K562 (cell line): ENCODE results near the gene UNC45A. TPM values are rescaled to one million over a fixed set of nuclear protein-coding genes. Genes with fewer than 3 reads are reported as not detected.

Source experiments
- BHLHE40 ChIP-seq: IDR thresholded peaks from 2 replicates; pipeline ENCODE4 v1.6.1; 2011; ENCODE audit warnings: low read length, improper control_type of control experiment
- CREBBP ChIP-seq: IDR thresholded peaks from one replicate; pipeline ENCODE4 v1.6.1; 2012; ENCODE audit warnings: low read depth, mild to moderate bottlenecking, control low read depth, inconsistent platforms, low read length
- FOXJ3 ChIP-seq: sonication (generic); formaldehyde crosslinking; IDR thresholded peaks from 2 replicates; pipeline ENCODE4 v1.4.0; 2020; ENCODE audit warnings: mild to moderate bottlenecking, missing genetic modification reagents
- HDAC3 ChIP-seq: fragments of 450-650 bp; IDR thresholded peaks from 2 replicates; pipeline ENCODE4 v1.6.1; 2018; ENCODE audit warnings: borderline replicate concordance, mild to moderate bottlenecking, moderate library complexity; ENCODE audit not compliant: partially characterized antibody
- MAZ ChIP-seq, 2 experiments: fragments of 450-650 bp in 1 of 2; sonication (generic) in 1 of 2; formaldehyde crosslinking; IDR thresholded peaks in 1 of 2; conservative IDR thresholded peaks in 1 of 2; 2 replicates each; pipeline versions ENCODE4 v1.4.0 to v1.5.0; 2020; ENCODE audit warnings: mild to moderate bottlenecking in 1 of 2, missing genetic modification reagents in 1 of 2
- MECOM ChIP-seq: fragments of 250-450 bp; sonication (Bioruptor Pico); IDR thresholded peaks from 2 replicates; pipeline ENCODE4 v1.8.0; 2022; ENCODE audit warnings: inconsistent platforms
- MTA1 ChIP-seq: fragments of 450-650 bp; IDR thresholded peaks from 2 replicates; pipeline ENCODE4 v1.6.1; 2017; ENCODE audit warnings: borderline replicate concordance
- NR3C1 ChIP-seq: sonication (generic); formaldehyde crosslinking; IDR thresholded peaks from 2 replicates; pipeline ENCODE4 v1.8.1; 2022; ENCODE audit warnings: missing genetic modification reagents
- PTBP1 ChIP-seq: fragments of 200-400 bp; formaldehyde crosslinking; IDR thresholded peaks from 2 replicates; pipeline ENCODE4 v1.6.1; 2017; ENCODE audit warnings: low read depth, low read length
- RUNX1 ChIP-seq: sonication (generic); IDR thresholded peaks from 2 replicates; pipeline ENCODE4 v1.6.1; 2016; ENCODE audit warnings: antibody characterized with exemption, low read depth
- SAP30 ChIP-seq: fragments of 200-600 bp; sonication (generic); IDR thresholded peaks from 2 replicates; pipeline ENCODE4 v1.6.1; 2012; ENCODE audit warnings: borderline replicate concordance, low read depth, mild to moderate bottlenecking, moderate library complexity, low read length, control low read depth, inconsistent platforms; ENCODE audit not compliant: insufficient read depth, poor library complexity, severe bottlenecking
- SETDB1 ChIP-seq: IDR thresholded peaks from one replicate; pipeline ENCODE4 v1.6.1; 2012; ENCODE audit warnings: low read length, control low read depth, inconsistent platforms
- SNRNP70 ChIP-seq: fragments of 200-400 bp; formaldehyde crosslinking; optimal IDR thresholded peaks from 2 replicates; pipeline ENCODE3; 2017; ENCODE audit warnings: low read depth, low read length
- SREBF1 ChIP-seq: fragments of 150-350 bp; IDR thresholded peaks from 2 replicates; pipeline ENCODE4 v1.6.1; 2014; ENCODE audit warnings: antibody characterized with exemption, low read depth, low read length, borderline replicate concordance
- SRSF3 ChIP-seq: fragments of 200-400 bp; formaldehyde crosslinking; IDR thresholded peaks from 2 replicates; pipeline ENCODE4 v1.6.1; 2016; ENCODE audit warnings: mild to moderate bottlenecking, low read length, moderate library complexity; ENCODE audit not compliant: insufficient read depth
- TEAD1 ChIP-seq, 2 experiments: fragments of 450-650 bp in 1 of 2; sonication (generic) in 1 of 2; formaldehyde crosslinking; IDR thresholded peaks; 2 replicates each; pipeline versions ENCODE4 v1.4.0 to v1.8.0; 2020 to 2022; ENCODE audit warnings: mild to moderate bottlenecking in 2 of 2, missing genetic modification reagents in 1 of 2
- ZNF121 ChIP-seq: sonication (generic); formaldehyde crosslinking; conservative IDR thresholded peaks from 2 replicates; pipeline ENCODE4 v1.8.0; 2022; ENCODE audit warnings: missing genetic modification reagents
- ZNF146 ChIP-seq: IDR thresholded peaks from one replicate; pipeline ENCODE4 v1.6.1; 2018; ENCODE audit warnings: missing compliant biosample characterization; ENCODE audit not compliant: unreplicated experiment
- polyA plus RNA-seq, 8 experiments: library from polyadenylated mRNA; depleted of rRNA in 4 of 8; stranded (reverse) in 5 of 8; unstranded in 3 of 8; fragments of >200 nt; fragmentation: Nextera tagmentation in 2 of 8; fragmentation: Illumina TruSeq in 1 of 8; extraction: Ambion mirVana in 2 of 8; extraction: Trizol in 1 of 8; gene quantifications; 2 replicates each; pipeline versions ENCODE4 v1.2.1 to v1.2.3, GENCODE V29; 2011 to 2014; ENCODE audit warnings: inconsistent platforms in 1 of 8, missing spikeins in 1 of 8
- total RNA-seq, 7 experiments: library from RNA; depleted of rRNA in 6 of 7; stranded (reverse); fragments of >200 nt in 6 of 7; fragmentation: Illumina TruSeq in 2 of 7; extraction: Trizol in 2 of 7; gene quantifications; 2 replicates each; pipeline versions ENCODE4 v1.2.1 to v1.2.3, GENCODE V29; 2011 to 2021; ENCODE audit warnings: low replicate concordance in 1 of 7
- TF ChIP-seq, protein P1 (sequence below): sonication (generic); formaldehyde crosslinking; IDR thresholded peaks from 2 replicates; pipeline ENCODE4 v1.8.1; 2022; ENCODE audit warnings: missing genetic modification reagents
- TF ChIP-seq, protein P2 (sequence below): fragments of 450-650 bp; formaldehyde crosslinking; IDR thresholded peaks from 2 replicates; pipeline ENCODE4 v1.4.0; 2020; ENCODE audit warnings: mild to moderate bottlenecking, mixed read lengths
- TF ChIP-seq, protein P3 (sequence below): fragments of 250-450 bp; sonication (Bioruptor Pico); IDR thresholded peaks from 2 replicates; pipeline ENCODE4 v1.5.0; 2020; ENCODE audit warnings: mild to moderate bottlenecking, borderline replicate concordance
- TF ChIP-seq, protein P4 (sequence below), 3 experiments: fragments of 200-800 bp in 1 of 3; sonication (Bioruptor generic) in 1 of 3; sonication (generic) in 1 of 3; formaldehyde crosslinking in 1 of 3; IDR thresholded peaks; 2 replicates each; pipeline versions ENCODE4 v1.6.1 to v1.8.0; 2016 to 2022; ENCODE audit warnings: mild to moderate bottlenecking in 2 of 3, missing compliant biosample characterization in 2 of 3, missing genetic modification characterization in 2 of 3, missing genetic modification reagents in 1 of 3

UNC45A gene
- total and polyA plus RNA-seq, 9 of the 15 experiments (the other 6 are each of a cell fraction or from before 2014, with no cell fraction given), result 22.4 to 79.3 (median 43.7) TPM

DNA sequence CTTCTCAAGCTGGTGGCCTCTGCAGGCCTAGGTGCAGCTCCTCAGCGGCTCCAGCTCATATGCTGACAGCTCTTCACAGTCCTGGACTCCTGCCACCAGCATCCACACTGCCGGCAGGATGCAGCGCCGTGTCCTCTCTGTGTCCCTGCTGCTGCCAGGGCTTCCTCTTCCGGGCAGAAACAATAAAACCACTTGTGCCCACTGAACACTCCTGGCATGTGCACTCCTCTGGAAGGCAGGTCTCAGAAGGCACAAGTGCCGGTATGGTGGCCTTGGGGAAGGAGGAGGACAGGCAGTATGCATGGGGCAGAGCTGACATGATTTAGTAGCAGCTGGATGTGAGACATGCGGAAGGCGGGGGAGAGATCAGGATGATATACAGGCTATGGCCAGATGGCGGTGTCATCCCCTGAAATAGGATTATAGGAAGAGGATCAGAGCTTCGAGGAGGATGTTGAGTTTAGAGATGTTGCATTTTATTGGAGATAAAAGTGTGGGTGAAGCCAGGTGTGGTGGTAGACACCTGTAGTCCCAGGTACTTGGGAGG is 39.4 kb upstream of the UNC45A start (continued):
- TF ChIP-seq TEAD1 (CRISPR knock-in tag; IDR thresholded peaks at IDR 0.05) (peak in 1 of 2 experiments; percentile 42; a peak in 1 of 4 replicates), RUNX1 (no peak), SAP30 (no peak), SETDB1 (no peak), SRSF3 (no peak), PTBP1 (no peak), FOXJ3 (CRISPR knock-in tag) (no peak), HDAC3 (no peak), SNRNP70 (no peak), ZNF146 (CRISPR knock-in tag) (no peak), BHLHE40 (peak; percentile 38; the same call in 1 of the 2 replicates), MTA1 (0 out of 2 replicates have a peak, but pooled peaks have one; percentile 34), SREBF1 (no peak), MAZ (CRISPR knock-in tag; conservative IDR thresholded peaks at IDR 0.05 in 1 of 2, IDR thresholded peaks at IDR 0.05 in 1 of 2) (peak; percentile 28 to 42; a peak in 1 of 4 replicates), MECOM (CRISPR knock-in tag) (peak; percentile 71; the same call in 1 of the 2 replicates), CREBBP (no peak), ZNF121 (CRISPR knock-in tag) (no peak), NR3C1 (CRISPR knock-in tag) (no peak)
- TF ChIP-seq, protein P1, sequence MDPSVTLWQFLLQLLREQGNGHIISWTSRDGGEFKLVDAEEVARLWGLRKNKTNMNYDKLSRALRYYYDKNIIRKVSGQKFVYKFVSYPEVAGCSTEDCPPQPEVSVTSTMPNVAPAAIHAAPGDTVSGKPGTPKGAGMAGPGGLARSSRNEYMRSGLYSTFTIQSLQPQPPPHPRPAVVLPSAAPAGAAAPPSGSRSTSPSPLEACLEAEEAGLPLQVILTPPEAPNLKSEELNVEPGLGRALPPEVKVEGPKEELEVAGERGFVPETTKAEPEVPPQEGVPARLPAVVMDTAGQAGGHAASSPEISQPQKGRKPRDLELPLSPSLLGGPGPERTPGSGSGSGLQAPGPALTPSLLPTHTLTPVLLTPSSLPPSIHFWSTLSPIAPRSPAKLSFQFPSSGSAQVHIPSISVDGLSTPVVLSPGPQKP (CRISPR knock-in tag), result no peak
- TF ChIP-seq, protein P2, sequence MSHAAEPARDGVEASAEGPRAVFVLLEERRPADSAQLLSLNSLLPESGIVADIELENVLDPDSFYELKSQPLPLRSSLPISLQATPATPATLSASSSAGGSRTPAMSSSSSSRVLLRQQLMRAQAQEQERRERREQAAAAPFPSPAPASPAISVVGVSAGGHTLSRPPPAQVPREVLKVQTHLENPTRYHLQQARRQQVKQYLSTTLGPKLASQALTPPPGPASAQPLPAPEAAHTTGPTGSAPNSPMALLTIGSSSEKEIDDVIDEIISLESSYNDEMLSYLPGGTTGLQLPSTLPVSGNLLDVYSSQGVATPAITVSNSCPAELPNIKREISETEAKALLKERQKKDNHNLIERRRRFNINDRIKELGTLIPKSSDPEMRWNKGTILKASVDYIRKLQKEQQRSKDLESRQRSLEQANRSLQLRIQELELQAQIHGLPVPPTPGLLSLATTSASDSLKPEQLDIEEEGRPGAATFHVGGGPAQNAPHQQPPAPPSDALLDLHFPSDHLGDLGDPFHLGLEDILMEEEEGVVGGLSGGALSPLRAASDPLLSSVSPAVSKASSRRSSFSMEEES, result no peak
- TF ChIP-seq, protein P3, sequence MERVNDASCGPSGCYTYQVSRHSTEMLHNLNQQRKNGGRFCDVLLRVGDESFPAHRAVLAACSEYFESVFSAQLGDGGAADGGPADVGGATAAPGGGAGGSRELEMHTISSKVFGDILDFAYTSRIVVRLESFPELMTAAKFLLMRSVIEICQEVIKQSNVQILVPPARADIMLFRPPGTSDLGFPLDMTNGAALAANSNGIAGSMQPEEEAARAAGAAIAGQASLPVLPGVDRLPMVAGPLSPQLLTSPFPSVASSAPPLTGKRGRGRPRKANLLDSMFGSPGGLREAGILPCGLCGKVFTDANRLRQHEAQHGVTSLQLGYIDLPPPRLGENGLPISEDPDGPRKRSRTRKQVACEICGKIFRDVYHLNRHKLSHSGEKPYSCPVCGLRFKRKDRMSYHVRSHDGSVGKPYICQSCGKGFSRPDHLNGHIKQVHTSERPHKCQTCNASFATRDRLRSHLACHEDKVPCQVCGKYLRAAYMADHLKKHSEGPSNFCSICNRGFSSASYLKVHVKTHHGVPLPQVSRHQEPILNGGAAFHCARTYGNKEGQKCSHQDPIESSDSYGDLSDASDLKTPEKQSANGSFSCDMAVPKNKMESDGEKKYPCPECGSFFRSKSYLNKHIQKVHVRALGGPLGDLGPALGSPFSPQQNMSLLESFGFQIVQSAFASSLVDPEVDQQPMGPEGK (CRISPR knock-in tag), result no peak
- TF ChIP-seq, protein P4, sequence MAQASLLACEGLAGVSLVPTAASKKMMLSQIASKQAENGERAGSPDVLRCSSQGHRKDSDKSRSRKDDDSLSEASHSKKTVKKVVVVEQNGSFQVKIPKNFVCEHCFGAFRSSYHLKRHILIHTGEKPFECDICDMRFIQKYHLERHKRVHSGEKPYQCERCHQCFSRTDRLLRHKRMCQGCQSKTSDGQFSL (CRISPR knock-in tag; IDR thresholded peaks at IDR 0.05), result no peak
- TF ChIP-seq, protein P4 (tag; IDR thresholded peaks at IDR 0.05), result no peak
